Activated CD8-positive, alpha-beta T cell treated with anti-CD3 and anti-CD28 coated beads for 36 hours (primary cell): Measurements from ENCODE around the gene ABCD4. TPM values are rescaled to one million over a fixed set of nuclear protein-coding genes. Genes with fewer than 3 reads are reported as not detected.
A peak's percentile ranks its signal among the peaks of the same experiment; 100 is the strongest.

Experiments
- ATAC-seq: fragments of 200-7000 bp; cut with Tn5 transposase; one replicate; pipeline ENCODE4 v1.10.0; 2021; ENCODE audit warnings: mild to moderate bottlenecking, moderate library complexity
- CTCF ChIA-PET: fragments of 350-600 bp; sonication (Branson Sonifier 250); formaldehyde crosslinking; loops from one replicate; lab custom pipeline; 2021; ENCODE audit warnings: antibody characterized with exemption; lab: Charles Lee
- POLR2A ChIA-PET: fragments of 350-600 bp; sonication (Branson Sonifier 250); formaldehyde crosslinking; loops from one replicate; lab custom pipeline; 2021; ENCODE audit warnings: antibody characterized with exemption; lab: Charles Lee
- DNase-seq: peaks from one replicate; pipeline ENCODE4 v3.0.0-alpha.2; 2020
- H3K27ac Mint-ChIP-seq: one replicate; pipeline ENCODE4 v1.8.0; 2021; ENCODE audit warnings: mild to moderate bottlenecking, mixed read lengths
- H3K27me3 Mint-ChIP-seq: one replicate; pipeline ENCODE4 v1.8.0; 2021; ENCODE audit warnings: mixed read lengths
- H3K36me3 Mint-ChIP-seq: one replicate; pipeline ENCODE4 v1.8.0; 2021; ENCODE audit warnings: low read depth, mixed read lengths
- H3K4me1 Mint-ChIP-seq: one replicate; pipeline ENCODE4 v1.8.0; 2021; ENCODE audit warnings: low read depth, mixed read lengths
- H3K4me3 Mint-ChIP-seq: one replicate; pipeline ENCODE4 v1.8.0; 2021; ENCODE audit warnings: mild to moderate bottlenecking, moderate library complexity, mixed read lengths
- H3K9me3 Mint-ChIP-seq: one replicate; pipeline ENCODE4 v1.8.0; 2021; ENCODE audit warnings: mixed read lengths
- CTCF ChIP-seq: fragments of 200-600 bp; IDR thresholded peaks from one replicate; pipeline ENCODE4 v1.8.0; 2022; ENCODE audit warnings: antibody characterized with exemption, mild to moderate bottlenecking
- intact Hi-C: fragments of 100-400 bp; cut with micrococcal nuclease; formaldehyde crosslinking; loops from one replicate; pipeline ENCODE4 v1.10.0; 2022
- total RNA-seq, 2 experiments: library from RNA; stranded (reverse); gene quantifications; one replicate each; pipeline ENCODE4 v1.2.3, GENCODE V29; 2021

The ABCD4 gene
- total RNA-seq, 2 experiments from 2014 or later, result 44.6 to 46.0 TPM

GRCh38 chr14:74239848-74240793, 62.6 kb downstream of the ABCD4 start:
- no peak overlapping the region for H3K27ac Mint-ChIP-seq
- ChIA-PET CTCF (interaction anchor here (0.9 to 2.5 kb wide), 5 partner anchors 9 to 21 kb away, joined by 3 to 8 read pairs (median 4); no protein-coding TSS in a partner anchor), POLR2A (no interaction called here)
- H3K4me1 Mint-ChIP-seq, result peaks cover 11% of the 10 kb centered on the region
- no peaks in the 10 kb centered on the region for H3K9me3 Mint-ChIP-seq
- DNase-seq (no peak), ATAC-seq (no peak)
- H3K36me3 Mint-ChIP-seq, result no peaks in the 10 kb centered on the region
- intact Hi-C loops, result no loop called here
- H3K27me3 Mint-ChIP-seq, result peaks cover 55% of the 10 kb centered on the region
- peak overlapping the region; percentile 5 for H3K4me3 Mint-ChIP-seq
- no peak for TF ChIP-seq CTCF

GRCh38 chr14:74238974-74239847, 63.5 kb downstream of the ABCD4 start, which contains the start of gene VSX2:
TSS of gene VSX2 (plus strand) at chr14:74239449. CDS start at chr14:74239562, 113 bp downstream.
- TF ChIP-seq CTCF, result no peak
- intact Hi-C loops, result no loop called here
- Mint-ChIP-seq H3K27ac (no peak within 1 kb of the TSS), H3K27me3 (peaks cover 50% of the 10 kb centered on the region), H3K36me3 (no peaks in the 10 kb centered on the region), H3K9me3 (no peaks in the 10 kb centered on the region), H3K4me3 (peak within 1 kb of the TSS; percentile 5), H3K4me1 (peaks cover 11% of the 10 kb centered on the region)
- no peak for ATAC-seq
- DNase-seq, result no peak
- ChIA-PET POLR2A (no interaction called here), CTCF (interaction anchor here (0.8 to 2.5 kb wide), 4 partner anchors 13 to 22 kb away, joined by 3 to 8 read pairs (median 6); no protein-coding TSS in a partner anchor)

GRCh38 chr14:74237441-74237840, 65.3 kb downstream of the ABCD4 start:
- Mint-ChIP-seq H3K27me3 (peaks cover 33% of the 10 kb centered on the region), H3K4me3 (no peak overlapping the region), H3K9me3 (peaks cover under 1% of the 10 kb centered on the region), H3K36me3 (no peaks in the 10 kb centered on the region), H3K4me1 (peaks cover 11% of the 10 kb centered on the region), H3K27ac (no peak overlapping the region)
- ChIA-PET CTCF (interaction anchor here (1.1 to 2.5 kb wide), 4 partner anchors 14 to 28 kb away, joined by 3 to 8 read pairs (median 4); no protein-coding TSS in a partner anchor), POLR2A (no interaction called here)
- intact Hi-C loops, result no loop called here
- DNase-seq (no peak), ATAC-seq (peak; percentile 24)
- no peak for TF ChIP-seq CTCF

Other genes with a start within 250 kb of the ABCD4 start
- 10 to 100 TPM; 10.8 to 11.8 TPM for gene ALDH6A1, start 218.5 kb downstream of the ABCD4 start, total RNA-seq
- 10 to 100 TPM; 10.1 to 10.3 TPM for gene LIN52, start 218.0 kb downstream of the ABCD4 start, total RNA-seq
- not detected for gene VSX2, start 63.5 kb downstream of the ABCD4 start, total RNA-seq
- gene VRTN, start 45.5 kb upstream of the ABCD4 start, total RNA-seq, result not detected
- gene SYNDIG1L, start 123.3 kb upstream of the ABCD4 start, total RNA-seq, result not detected
- 10 to 100 TPM; 19.1 to 21.0 TPM for gene NPC2, start 190.4 kb upstream of the ABCD4 start, total RNA-seq
- 10 to 100 TPM; 29.1 to 31.7 TPM for gene ISCA2, start 190.8 kb upstream of the ABCD4 start, total RNA-seq